Peyer's patch (tissue), 4 donors: ENCODE results near the gene TRRAP. TPM values are rescaled to one million over a fixed set of nuclear protein-coding genes. Genes with fewer than 3 reads are reported as not detected.

Experiments used
- DNase-seq, 3 donors: peaks; one replicate each; pipeline ENCODE4 v3.0.0-alpha.2; 2017 to 2019
- H3K27ac ChIP-seq, 4 donors: fragments of 200-600 bp; sonication (generic); one replicate each; pipeline ENCODE4 v1.5.1; 2016 to 2019
- H3K27me3 ChIP-seq, 2 donors: fragments of 200-600 bp; sonication (generic); one replicate each; pipeline ENCODE4 v1.5.1; 2019
- H3K36me3 ChIP-seq, 3 donors: fragments of 200-600 bp; sonication (generic); one replicate each; pipeline ENCODE4 v1.5.1; 2016 to 2019
- H3K4me1 ChIP-seq, 4 donors: fragments of 200-600 bp; sonication (generic); one replicate each; pipeline ENCODE4 v1.5.1; 2016 to 2019
- H3K4me3 ChIP-seq, 4 donors: fragments of 200-600 bp; sonication (generic); 1 replicate in 3 of 4; 2 replicates in 1 of 4; pipeline ENCODE4 v1.5.1; 2016 to 2019; ENCODE audit warnings: mild to moderate bottlenecking in 1 of 4
- H3K9me3 ChIP-seq, 4 donors: fragments of 200-600 bp; sonication (generic); one replicate each; pipeline ENCODE4 v1.5.1; 2016 to 2019; ENCODE audit warnings: mild to moderate bottlenecking in 1 of 4
- CTCF ChIP-seq, 6 experiments: fragments of 450-650 bp in 4 of 6; fragments of 200-600 bp in 2 of 6; sonication (generic) in 1 of 6; IDR thresholded peaks; one replicate each; pipeline ENCODE4 v1.5.1; 2017 to 2019; ENCODE audit warnings: antibody characterized with exemption in 6 of 6, mild to moderate bottlenecking in 3 of 6, moderate library complexity in 1 of 6
- POLR2A ChIP-seq, 2 donors: fragments of 450-650 bp; IDR thresholded peaks; one replicate each; pipeline ENCODE4 v1.5.1; 2017; ENCODE audit warnings: antibody characterized with exemption in 2 of 2, mild to moderate bottlenecking in 2 of 2, moderate library complexity in 2 of 2
- total RNA-seq, 4 donors: library from RNA; depleted of rRNA; stranded (reverse); fragments of >200 nt; gene quantifications; one replicate each; pipeline ENCODE4 v1.1.0, GENCODE V29; 2016

Gene TRRAP
- total RNA-seq, 4 donors from 2014 or later, result 39.2 to 62.3 (median 57.8) TPM

GRCh38 chr7:98862716-98863420 is 15.5 kb upstream of the TRRAP start:
- Histone ChIP-seq H3K4me1 (no peaks in the 10 kb centered on the region), H3K27ac (no peak overlapping the region), H3K4me3 (no peak overlapping the region), H3K36me3 (no peaks in the 10 kb centered on the region), H3K27me3 (no peaks in the 10 kb centered on the region), H3K9me3 (no peaks in the 10 kb centered on the region)
- no peak for DNase-seq
- TF ChIP-seq CTCF (IDR thresholded peaks at IDR 0.05), result no peak
- no peak for TF ChIP-seq POLR2A (IDR thresholded peaks at IDR 0.05)

DNA sequence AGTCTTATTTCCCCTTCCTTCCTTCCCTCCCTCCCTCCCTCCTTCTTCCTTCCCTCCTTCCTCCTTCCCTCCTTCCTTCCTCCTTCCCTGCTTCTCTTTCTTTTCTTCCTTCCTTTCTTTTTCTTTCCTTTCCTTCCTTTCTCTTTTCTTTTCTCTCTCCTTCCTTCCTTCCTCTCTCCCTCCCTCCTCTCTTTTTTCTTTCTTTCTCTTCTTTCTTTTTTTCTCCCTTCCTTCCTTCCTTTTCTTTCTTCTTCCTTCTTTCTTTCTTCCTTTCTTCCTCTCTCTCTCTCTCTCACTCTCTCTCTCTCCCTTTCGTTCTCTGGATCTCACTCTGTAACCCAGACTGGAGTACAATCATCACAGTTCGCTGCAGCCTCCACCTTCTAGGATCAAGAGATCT is 14.7 kb upstream of the TRRAP start:
- no peaks in the 10 kb centered on the region for H3K27me3 ChIP-seq
- TF ChIP-seq POLR2A (IDR thresholded peaks at IDR 0.05), result no peak
- no peak for TF ChIP-seq CTCF (IDR thresholded peaks at IDR 0.05)

GRCh38 chr7:98864731-98865453 is 13.4 kb upstream of the TRRAP start:
- no peak for DNase-seq
- TF ChIP-seq CTCF (IDR thresholded peaks at IDR 0.05) (no peak), POLR2A (IDR thresholded peaks at IDR 0.05) (no peak)
- Histone ChIP-seq H3K9me3 (no peaks in the 10 kb centered on the region), H3K36me3 (no peaks in the 10 kb centered on the region), H3K4me3 (no peak overlapping the region), H3K27ac (no peak overlapping the region), H3K27me3 (no peaks in the 10 kb centered on the region), H3K4me1 (peaks cover 0 to 6% (median 3%) of the 10 kb centered on the region in 4 donors)

More for the DNA sequence above, 14.7 kb upstream of the TRRAP start:
- H3K4me3 ChIP-seq, result no peak overlapping the region
- no peak for DNase-seq
- no peaks in the 10 kb centered on the region for H3K36me3 ChIP-seq
- H3K9me3 ChIP-seq, result no peaks in the 10 kb centered on the region
- no peaks in the 10 kb centered on the region for H3K4me1 ChIP-seq
- no peak overlapping the region for H3K27ac ChIP-seq

DNA sequence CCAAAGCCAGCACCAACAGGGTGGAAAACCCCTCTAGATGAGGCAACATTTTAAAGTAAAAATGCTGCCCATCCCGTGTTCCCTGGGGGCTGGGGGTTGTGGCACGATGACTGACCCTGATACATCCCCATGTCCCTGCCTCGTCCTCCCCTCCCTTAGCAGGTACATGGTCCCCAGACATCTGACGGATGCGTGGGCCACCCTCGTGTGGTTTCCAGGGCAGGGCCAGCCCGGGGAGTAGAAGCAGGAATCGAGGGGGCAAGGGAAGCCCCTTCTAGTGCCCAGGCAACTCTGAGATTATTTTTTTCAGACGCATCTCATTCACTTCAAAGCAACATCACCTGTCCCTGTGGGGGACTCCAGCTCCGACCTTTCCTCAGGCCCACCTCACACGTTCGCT is 12.0 kb upstream of the TRRAP start:
- TF ChIP-seq POLR2A (IDR thresholded peaks at IDR 0.05) (no peak), CTCF (IDR thresholded peaks at IDR 0.05) (no peak)
- no peak overlapping the region for H3K4me3 ChIP-seq
- peak in 1 of 3 donors; percentile 18 for DNase-seq
- peaks cover 0 to 6% of the 10 kb centered on the region in 2 donors for H3K27me3 ChIP-seq
- no peaks in the 10 kb centered on the region for H3K36me3 ChIP-seq
- no peak overlapping the region for H3K27ac ChIP-seq
- no peaks in the 10 kb centered on the region for H3K9me3 ChIP-seq
- H3K4me1 ChIP-seq, result peaks cover 0 to 13% (median 4%) of the 10 kb centered on the region in 4 donors

- H3K4me1 ChIP-seq, result peaks cover 0 to 13% (median 4%) of the 10 kb centered on the region in 4 donors
- no peak overlapping the region for H3K27ac ChIP-seq
- H3K27me3 ChIP-seq, result peaks cover 0 to 10% of the 10 kb centered on the region in 2 donors
- DNase-seq, result peak in 1 of 3 donors; percentile 1
- no peaks in the 10 kb centered on the region for H3K36me3 ChIP-seq
- no peak overlapping the region for H3K4me3 ChIP-seq
- no peak for TF ChIP-seq CTCF (IDR thresholded peaks at IDR 0.05)
- no peak for TF ChIP-seq POLR2A (IDR thresholded peaks at IDR 0.05)
- H3K9me3 ChIP-seq, result no peaks in the 10 kb centered on the region
Measured at GRCh38 chr7:98866765-98867164, 11.6 kb upstream of the TRRAP start.
